HS-5 (cell line): Measurements from ENCODE around the gene ZNF135.

ENCODE experiments used
- DNase-seq: peaks from one replicate; pipeline ENCODE4 v3.0.0-alpha.2; 2012; ENCODE audit warnings: low read depth

The ZNF135 gene

DNA sequence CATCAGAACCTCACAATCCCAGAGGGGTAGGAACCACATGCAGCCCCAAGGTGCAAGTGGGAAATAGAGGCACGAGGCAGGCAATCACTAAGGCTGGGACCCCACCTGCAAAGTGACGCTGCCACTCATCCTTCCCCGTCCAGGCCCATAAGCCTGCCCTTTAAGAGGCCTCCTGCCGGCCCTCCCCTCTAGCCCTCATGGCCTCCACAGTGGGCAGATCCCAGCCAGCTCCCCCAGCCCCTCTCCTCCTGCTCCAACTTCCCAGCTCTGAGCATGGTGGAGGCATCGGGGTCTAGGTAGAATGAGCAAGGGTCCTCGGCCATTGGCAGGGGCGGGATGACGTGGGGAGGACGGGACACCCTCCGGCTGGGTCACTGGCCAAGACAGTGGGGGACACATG lies 36.2 kb downstream of the ZNF135 start:
- no peak for DNase-seq

DNA sequence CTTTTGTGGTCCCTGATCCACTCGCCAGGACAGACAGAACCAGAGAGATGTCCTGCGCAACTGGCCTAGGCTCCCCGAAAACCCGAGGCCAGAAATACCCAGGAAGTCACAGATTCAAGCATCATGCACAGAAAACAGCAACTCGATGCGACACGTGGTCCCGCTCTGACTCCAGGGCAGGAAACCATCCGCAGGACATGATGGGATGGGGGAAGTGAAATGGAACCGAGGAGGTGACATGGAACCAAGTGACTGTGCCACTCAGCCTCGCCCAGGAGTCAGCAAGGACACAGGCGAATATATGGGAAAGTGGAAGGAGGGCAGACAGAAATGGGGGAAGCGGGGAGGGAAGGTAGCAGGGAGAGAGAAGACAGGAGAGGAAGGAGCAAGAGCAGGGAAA lies 37.8 kb downstream of the ZNF135 start:
- DNase-seq = no peak

DNA sequence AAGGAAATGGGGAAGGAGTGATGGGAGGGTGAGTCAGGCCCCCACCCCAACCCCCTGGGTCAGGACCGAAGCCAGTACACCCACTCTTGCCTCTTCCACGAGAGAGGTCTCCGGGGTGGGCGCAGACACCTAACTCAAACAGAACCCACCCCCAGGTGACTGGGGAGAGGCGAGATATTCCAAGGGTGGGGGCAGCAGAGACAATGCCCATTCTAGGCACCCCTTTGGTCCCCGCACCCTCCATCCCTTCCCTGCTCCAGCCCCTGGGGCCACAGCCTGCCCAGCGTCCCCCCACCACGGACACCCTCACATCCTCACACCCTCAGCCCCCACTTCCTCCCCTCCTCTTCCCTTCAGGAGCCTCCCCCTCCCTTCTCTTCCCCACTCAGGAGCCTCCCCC lies 38.3 kb downstream of the ZNF135 start:
- DNase-seq = no peak

DNA sequence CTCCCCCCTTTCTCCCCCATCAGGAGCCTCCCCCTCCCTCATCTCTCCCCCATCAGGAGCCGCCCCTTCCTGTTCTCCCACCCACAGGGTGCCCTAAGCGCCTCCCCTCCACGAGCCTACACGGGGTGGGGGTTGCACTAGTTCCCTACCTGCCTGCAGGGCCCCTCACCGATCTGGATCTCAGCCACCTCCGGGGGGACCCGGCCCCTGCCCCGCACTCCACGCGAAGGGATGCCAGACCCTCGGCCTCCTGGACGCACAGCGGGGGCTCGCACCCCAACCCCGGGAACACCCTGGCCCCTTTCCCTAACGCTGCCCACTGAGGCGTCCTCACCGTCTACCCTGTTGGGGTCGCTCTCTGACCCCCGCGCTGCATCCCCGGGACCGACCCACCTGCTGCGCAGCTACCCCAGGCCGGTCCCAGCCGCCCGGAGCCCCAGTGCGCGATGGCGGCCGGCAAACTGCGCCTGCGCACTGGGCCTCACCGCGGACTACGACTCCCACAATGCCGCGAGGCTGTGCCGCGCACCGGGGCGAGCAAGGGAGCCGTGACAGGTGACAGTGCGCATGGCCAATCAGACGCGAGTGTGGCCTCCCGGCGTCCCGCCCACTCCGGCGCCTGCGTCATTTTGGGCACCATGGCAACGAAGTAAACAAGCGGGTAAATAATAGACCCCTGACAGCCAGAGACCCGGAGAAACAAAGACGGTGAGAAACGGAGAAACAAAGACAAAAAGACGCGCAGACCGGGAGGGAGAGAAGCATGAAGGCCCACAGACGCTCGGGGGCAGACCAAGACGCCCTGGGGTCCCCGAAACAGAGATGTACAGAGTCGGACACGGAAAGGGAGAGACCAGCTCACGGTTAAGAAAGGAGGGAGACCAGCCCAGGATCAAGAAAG lies 38.9 kb downstream of the ZNF135 start, which contains the start of gene ZSCAN18:
Gene ZSCAN18 (minus strand): TSS at position 451 of the 901 bp plus-strand sequence. CDS start 7,964 bp downstream, outside the sequence.
- DNase-seq = no peak

DNA sequence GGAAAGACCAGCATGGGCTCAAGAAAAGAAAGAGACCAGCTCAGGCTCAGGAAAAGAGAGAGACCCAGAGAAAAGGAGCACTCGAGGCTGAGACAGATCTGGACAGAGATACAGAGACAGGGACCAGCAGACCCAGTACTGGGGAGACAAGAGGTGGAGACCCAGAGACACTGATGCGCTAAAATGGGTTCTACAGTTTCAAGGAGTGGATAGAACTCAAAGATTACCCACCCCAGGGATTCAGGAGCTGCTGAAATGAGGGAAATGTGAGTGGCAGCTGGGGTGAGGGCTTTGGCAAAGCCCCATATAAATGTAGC lies 39.6 kb downstream of the ZNF135 start:
- DNase-seq = no peak

DNA sequence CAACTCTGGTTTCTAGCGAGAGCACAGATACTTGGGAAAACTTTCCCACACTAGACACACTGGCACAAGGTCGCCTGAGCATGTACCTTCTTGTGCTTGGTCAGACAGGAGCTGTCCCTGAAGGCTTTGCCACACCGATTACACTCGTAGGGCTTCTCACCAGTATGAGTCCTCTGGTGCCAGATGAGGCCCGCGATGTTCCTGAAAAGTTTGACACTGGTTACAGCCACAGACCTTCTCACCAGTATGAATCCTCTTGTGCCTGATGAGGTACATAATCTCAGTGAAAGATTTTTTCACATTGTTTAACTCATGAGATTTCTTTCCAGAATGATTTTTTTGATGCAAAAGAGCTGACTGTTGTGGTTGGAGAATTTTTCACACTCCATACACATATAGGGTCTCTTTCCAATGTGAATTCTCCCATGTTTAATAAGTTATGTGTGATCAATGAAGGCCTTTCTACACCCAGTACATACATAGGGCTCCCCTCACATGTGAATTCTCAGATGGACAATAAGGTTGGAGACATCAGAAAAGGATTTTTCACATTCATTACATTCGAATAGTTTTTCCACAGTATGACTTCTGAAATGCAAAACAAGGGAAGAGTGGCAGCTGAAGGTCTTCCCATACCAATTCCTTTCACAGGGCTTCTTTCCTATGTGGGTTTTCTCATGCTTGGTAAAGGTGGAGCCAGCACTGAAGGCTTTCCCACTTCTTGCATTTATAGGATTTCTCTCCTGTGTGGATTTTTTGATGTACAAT lies 48.9 kb downstream of the ZNF135 start:
- DNase-seq = no peak

DNA sequence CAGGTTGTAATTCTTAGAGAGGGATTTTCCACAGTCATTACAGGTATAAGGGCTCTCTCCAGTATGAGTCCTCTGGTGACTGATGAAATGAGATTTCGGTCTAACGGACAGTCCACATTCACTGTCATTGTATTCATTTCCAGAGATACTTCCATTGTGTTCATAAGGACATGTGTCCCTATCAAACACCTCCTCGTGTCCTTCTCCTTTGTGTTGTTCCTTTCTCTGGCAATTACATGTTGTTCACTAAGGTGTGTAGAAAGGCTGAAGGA lies 49.4 kb downstream of the ZNF135 start:
- no peak for DNase-seq

DNA sequence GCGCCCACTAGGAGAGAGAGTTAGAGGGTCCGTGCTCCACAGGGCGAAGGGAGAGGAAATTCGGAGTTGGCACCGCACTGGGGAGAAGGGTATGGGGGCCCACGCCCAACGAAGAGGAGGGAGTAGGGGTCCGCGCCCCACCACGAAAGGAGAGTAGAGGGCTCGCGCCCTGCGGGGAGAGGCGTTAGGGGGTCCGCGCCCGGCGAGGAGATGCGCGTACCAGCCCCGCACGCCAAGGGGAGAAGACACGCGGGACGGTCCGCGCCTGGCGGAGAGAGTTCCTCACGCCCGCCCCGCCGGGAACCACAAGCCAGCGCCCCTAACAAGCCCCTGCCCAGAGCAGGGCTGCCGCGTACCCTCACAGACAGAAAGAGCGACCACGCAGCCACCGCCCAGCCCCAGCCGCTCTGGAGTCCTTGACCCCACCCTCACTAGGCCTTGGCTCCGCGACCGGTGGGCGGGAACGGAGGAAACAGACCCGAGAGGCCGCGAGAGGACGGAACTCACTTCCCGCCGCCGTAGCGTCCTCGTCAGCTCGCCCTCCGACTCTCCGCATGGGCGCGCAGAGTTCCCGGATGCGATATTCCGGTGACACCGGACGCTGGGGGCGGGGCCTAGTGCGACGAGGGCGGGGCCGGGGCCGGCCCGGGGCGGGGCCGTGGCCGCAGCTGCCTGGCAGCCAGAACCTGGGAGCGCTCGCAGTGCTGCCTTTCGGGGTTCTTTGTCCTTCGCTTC lies 58.9 kb downstream of the ZNF135 start:
- no peak for DNase-seq

DNA sequence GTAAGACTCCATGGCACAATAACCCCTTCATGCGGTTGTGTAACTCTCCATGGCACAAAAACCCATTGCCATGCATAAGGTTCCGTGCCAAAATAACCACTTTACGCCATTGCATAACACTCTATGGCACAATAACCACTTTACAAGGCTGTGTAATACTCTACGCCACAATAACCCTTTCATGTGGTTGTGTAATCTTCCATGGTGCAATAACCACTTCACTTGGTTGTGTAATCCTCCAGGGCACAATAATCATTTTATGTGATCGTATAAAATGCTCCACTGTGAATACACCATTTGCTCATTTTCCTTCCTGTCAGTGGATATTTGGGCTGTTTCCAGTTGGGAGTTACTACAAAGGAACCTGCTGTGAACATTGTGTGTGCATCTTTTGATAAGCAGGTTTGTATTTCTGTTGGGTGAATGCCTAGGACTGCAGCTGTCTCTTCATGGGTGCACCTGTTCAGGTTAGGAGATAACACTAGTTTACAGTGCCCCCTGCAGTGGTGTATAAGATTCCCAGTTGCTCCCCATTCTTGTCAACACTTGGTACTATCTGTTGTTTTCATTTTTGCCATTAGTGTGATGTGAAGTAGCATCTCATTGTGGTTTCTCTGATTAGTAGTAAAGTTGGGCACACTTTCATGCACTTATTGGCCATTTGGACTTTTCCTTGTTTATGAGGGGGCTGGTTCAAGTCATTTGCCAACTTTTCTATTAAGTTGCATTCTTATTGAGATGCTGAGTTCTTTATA lies 60.1 kb downstream of the ZNF135 start:
- no peak for DNase-seq
